Measurements from ENCODE around the gene NRAS. TPM values are rescaled to one million over a fixed set of nuclear protein-coding genes. Genes with fewer than 3 reads are reported as not detected.

NRAS gene
- total RNA-seq, 4 donors from 2014 or later: 13.3 to 26.0 (median 20.5) TPM

DNA sequence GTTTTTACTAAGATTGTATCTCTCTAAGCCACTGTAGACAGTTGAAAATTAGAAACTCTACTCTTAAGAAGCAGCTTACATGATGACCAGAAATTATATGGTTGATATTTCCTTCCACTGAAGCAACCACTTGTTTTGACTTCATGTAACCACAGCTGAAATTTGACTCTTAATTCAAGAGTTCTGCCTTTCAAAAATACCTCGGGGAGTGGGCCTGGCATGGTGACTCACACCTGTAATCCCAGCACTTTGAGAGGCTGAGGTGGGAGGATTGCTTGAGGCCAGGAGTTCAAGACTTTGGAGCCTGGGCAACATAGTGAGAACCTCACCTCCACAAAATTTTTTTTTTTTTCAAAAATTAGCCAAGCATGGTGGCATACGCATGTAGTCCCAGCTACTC lies 25.5 kb downstream of the NRAS start:
- Histone ChIP-seq H3K36me3 (no peaks in the 10 kb centered on the region), H3K27me3 (peaks cover 43% of the 10 kb centered on the region), H3K9me3 (no peaks in the 10 kb centered on the region), H3K27ac (no peak overlapping the region), H3K4me1 (no peaks in the 10 kb centered on the region), H3K4me3 (no peak overlapping the region)
- no peak for TF ChIP-seq EP300 (IDR thresholded peaks at IDR 0.05)
- 100% methylated on average over 1 of the region's 2 CpGs; no CpG with 5 or more reads in 1 of the 2 donors for WGBS, 2 donors (ENCODE audit: low coverage in 1 of 2)
- no peak for ATAC-seq

DNA sequence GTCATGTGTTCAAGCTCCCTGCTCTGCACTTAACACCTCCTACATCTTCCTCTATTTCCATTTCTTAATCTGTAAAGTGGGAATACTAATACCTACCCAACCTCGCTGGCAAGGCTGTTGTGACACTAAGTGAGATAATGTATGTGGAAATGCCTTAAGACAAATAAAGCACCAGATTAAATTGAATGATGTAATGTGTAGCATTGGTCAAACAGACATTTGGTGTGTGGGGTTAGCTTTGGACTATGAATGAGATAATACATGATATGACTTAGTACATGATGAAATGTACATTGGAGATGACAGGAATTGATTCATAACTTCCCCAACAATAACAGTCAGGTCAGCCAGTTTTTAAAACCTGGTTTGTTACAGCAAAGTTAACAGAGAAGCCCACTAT lies 26.4 kb downstream of the NRAS start:
- H3K36me3 ChIP-seq: no peaks in the 10 kb centered on the region
- no peaks in the 10 kb centered on the region for H3K4me1 ChIP-seq
- no peak overlapping the region for H3K27ac ChIP-seq
- H3K4me3 ChIP-seq: no peak overlapping the region
- no peak for TF ChIP-seq POLR2AphosphoS5 (IDR thresholded peaks at IDR 0.05)
- TF ChIP-seq EP300 (IDR thresholded peaks at IDR 0.05): no peak
- no peaks in the 10 kb centered on the region for H3K9me3 ChIP-seq
- ATAC-seq: no peak
- WGBS, 2 donors (ENCODE audit: low coverage in 1 of 2): 58 to 75% methylated on average over 1 of the region's 1 CpG
- peaks cover 43% of the 10 kb centered on the region for H3K27me3 ChIP-seq

- H3K27me3 ChIP-seq: peaks cover 32% of the 10 kb centered on the region
- H3K4me3 ChIP-seq: no peak overlapping the region
- no peaks in the 10 kb centered on the region for H3K36me3 ChIP-seq
- no peak for TF ChIP-seq EP300 (IDR thresholded peaks at IDR 0.05)
- no peak for TF ChIP-seq POLR2AphosphoS5 (IDR thresholded peaks at IDR 0.05)
- TF ChIP-seq, protein P1, sequence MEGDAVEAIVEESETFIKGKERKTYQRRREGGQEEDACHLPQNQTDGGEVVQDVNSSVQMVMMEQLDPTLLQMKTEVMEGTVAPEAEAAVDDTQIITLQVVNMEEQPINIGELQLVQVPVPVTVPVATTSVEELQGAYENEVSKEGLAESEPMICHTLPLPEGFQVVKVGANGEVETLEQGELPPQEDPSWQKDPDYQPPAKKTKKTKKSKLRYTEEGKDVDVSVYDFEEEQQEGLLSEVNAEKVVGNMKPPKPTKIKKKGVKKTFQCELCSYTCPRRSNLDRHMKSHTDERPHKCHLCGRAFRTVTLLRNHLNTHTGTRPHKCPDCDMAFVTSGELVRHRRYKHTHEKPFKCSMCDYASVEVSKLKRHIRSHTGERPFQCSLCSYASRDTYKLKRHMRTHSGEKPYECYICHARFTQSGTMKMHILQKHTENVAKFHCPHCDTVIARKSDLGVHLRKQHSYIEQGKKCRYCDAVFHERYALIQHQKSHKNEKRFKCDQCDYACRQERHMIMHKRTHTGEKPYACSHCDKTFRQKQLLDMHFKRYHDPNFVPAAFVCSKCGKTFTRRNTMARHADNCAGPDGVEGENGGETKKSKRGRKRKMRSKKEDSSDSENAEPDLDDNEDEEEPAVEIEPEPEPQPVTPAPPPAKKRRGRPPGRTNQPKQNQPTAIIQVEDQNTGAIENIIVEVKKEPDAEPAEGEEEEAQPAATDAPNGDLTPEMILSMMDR (IDR thresholded peaks at IDR 0.05): no peak
- TF ChIP-seq POLR2A (IDR thresholded peaks at IDR 0.05): no peak
- 83 to 93% methylated on average over 2 to 4 of the region's 4 CpGs for WGBS, 2 donors (ENCODE audit: low coverage in 1 of 2)
- H3K9me3 ChIP-seq: no peaks in the 10 kb centered on the region
- H3K4me1 ChIP-seq: no peaks in the 10 kb centered on the region
- no peak overlapping the region for H3K27ac ChIP-seq
- ATAC-seq: no peak
These were observed 28.0 kb downstream of the NRAS start for GRCh38 chr1:114688526-114688925.

GRCh38 chr1:114685851-114686250 lies 30.7 kb downstream of the NRAS start:
- no peak overlapping the region for H3K4me3 ChIP-seq
- 76 to 98% methylated on average over 3 to 5 of the region's 5 CpGs for WGBS, 2 donors (ENCODE audit: low coverage in 1 of 2)
- no peak for ATAC-seq
- TF ChIP-seq POLR2AphosphoS5 (IDR thresholded peaks at IDR 0.05) (no peak), POLR2A (IDR thresholded peaks at IDR 0.05) (no peak), EP300 (IDR thresholded peaks at IDR 0.05) (no peak)
- TF ChIP-seq, protein P1 (IDR thresholded peaks at IDR 0.05): no peak
- H3K9me3 ChIP-seq: no peaks in the 10 kb centered on the region
- no peaks in the 10 kb centered on the region for H3K36me3 ChIP-seq
- peaks cover 28% of the 10 kb centered on the region for H3K27me3 ChIP-seq
- H3K4me1 ChIP-seq: no peaks in the 10 kb centered on the region
- no peak overlapping the region for H3K27ac ChIP-seq

GRCh38 chr1:114677691-114678090 lies 38.9 kb downstream of the NRAS start:
- no peak for ATAC-seq
- H3K4me1 ChIP-seq: no peaks in the 10 kb centered on the region
- TF ChIP-seq POLR2A (IDR thresholded peaks at IDR 0.05) (no peak), POLR2AphosphoS5 (IDR thresholded peaks at IDR 0.05) (no peak), EP300 (IDR thresholded peaks at IDR 0.05) (no peak)
- TF ChIP-seq, protein P1 (IDR thresholded peaks at IDR 0.05): no peak
- H3K36me3 ChIP-seq: no peaks in the 10 kb centered on the region
- H3K4me3 ChIP-seq: no peak overlapping the region
- H3K27ac ChIP-seq: no peak overlapping the region
- H3K9me3 ChIP-seq: no peaks in the 10 kb centered on the region
- no peaks in the 10 kb centered on the region for H3K27me3 ChIP-seq
- 57 to 71% methylated on average over 4 of the region's 5 CpGs for WGBS, 2 donors (ENCODE audit: low coverage in 1 of 2)

DNA sequence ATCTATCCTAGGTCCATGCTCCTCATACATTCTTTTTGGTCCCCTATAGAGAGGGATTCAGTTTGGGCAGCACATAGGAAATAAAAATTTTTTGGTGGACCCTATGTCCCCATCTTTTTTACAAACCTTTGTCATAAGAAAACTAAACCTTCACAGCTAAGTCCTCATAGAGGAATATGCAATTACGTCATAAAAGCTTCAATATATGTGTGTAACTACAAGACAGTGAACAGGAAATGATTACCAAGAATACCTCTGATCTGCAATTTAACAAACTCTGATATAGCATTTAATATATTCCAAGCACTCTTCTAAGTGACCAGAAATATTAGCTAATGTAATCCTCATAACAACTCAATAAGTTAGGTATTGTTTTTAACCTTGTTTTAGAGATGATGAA lies 40.5 kb downstream of the NRAS start:
- no peak overlapping the region for H3K4me3 ChIP-seq
- WGBS, 2 donors (ENCODE audit: low coverage in 1 of 2): 88 to 91% methylated on average over 1 of the region's 1 CpG
- no peaks in the 10 kb centered on the region for H3K27me3 ChIP-seq
- H3K27ac ChIP-seq: no peak overlapping the region
- no peaks in the 10 kb centered on the region for H3K9me3 ChIP-seq
- H3K4me1 ChIP-seq: no peaks in the 10 kb centered on the region
- no peaks in the 10 kb centered on the region for H3K36me3 ChIP-seq
- TF ChIP-seq, protein P1 (IDR thresholded peaks at IDR 0.05): no peak
- TF ChIP-seq POLR2AphosphoS5 (IDR thresholded peaks at IDR 0.05) (no peak), EP300 (IDR thresholded peaks at IDR 0.05) (no peak), POLR2A (IDR thresholded peaks at IDR 0.05) (no peak)
- no peak for ATAC-seq

Data from gastroesophageal sphincter (tissue), 4 donors.